Activated naive CD4-positive, alpha-beta T cell treated with Interleukin-2 at 50 U/mL for 16 hours (primary cell): ENCODE measurements around the gene RHOT2.

Experiments
- DNase-seq: peaks from one replicate; pipeline ENCODE4 v3.0.0-alpha.2; 2020

RHOT2 gene

GRCh38 chr16:716768-717325 lies 48.9 kb downstream of the RHOT2 start:
- DNase-seq = no peak

GRCh38 chr16:717450-718245 lies 49.7 kb downstream of the RHOT2 start:
- DNase-seq = no peak

GRCh38 chr16:718389-718788 lies 50.5 kb downstream of the RHOT2 start:
- no peak for DNase-seq

GRCh38 chr16:718922-719321 lies 51.0 kb downstream of the RHOT2 start:
- no peak for DNase-seq

GRCh38 chr16:719815-720446 lies 52.0 kb downstream of the RHOT2 start:
- no peak for DNase-seq

- DNase-seq = peak; percentile 35
These were observed 52.6 kb downstream of the RHOT2 start for GRCh38 chr16:720447-720989.

- peak; percentile 72 for DNase-seq
These were observed 53.2 kb downstream of the RHOT2 start, which contains the start of gene ANTKMT for GRCh38 chr16:720990-721764. ANTKMT (plus strand) TSS chr16:721146; CDS start chr16:721275, 129 bp downstream.

- no peak for DNase-seq
These were observed 54.0 kb downstream of the RHOT2 start for GRCh38 chr16:721765-722540.

- no peak for DNase-seq
These were observed 55.1 kb downstream of the RHOT2 start for GRCh38 chr16:722835-723633.

- no peak for DNase-seq
These were observed 55.8 kb downstream of the RHOT2 start for GRCh38 chr16:723695-724094.
